Transverse colon (tissue), 4 donors: ENCODE results near the gene ADCY1. TPM values are rescaled to one million over a fixed set of nuclear protein-coding genes. Genes with fewer than 3 reads are reported as not detected.

Experiments
- DNase-seq: peaks from one replicate; pipeline ENCODE4 v3.0.0-alpha.2; 2019
- H3K27ac ChIP-seq, 4 donors: fragments of 200-600 bp; sonication (generic); 2 replicates each; pipeline ENCODE4 v1.5.1; 2016 to 2018; ENCODE audit warnings: inconsistent platforms in 4 of 4
- H3K27me3 ChIP-seq: fragments of 200-600 bp; sonication (generic); 2 replicates; pipeline ENCODE4 v1.5.1; 2017; ENCODE audit warnings: inconsistent platforms
- H3K36me3 ChIP-seq, 4 donors: fragments of 200-600 bp; sonication (generic); 2 replicates each; pipeline ENCODE4 v1.5.1; 2017 to 2019; ENCODE audit warnings: inconsistent platforms in 4 of 4
- H3K4me1 ChIP-seq, 4 donors: fragments of 200-600 bp; sonication (generic); 2 replicates each; pipeline ENCODE4 v1.5.1; 2017 to 2020; ENCODE audit warnings: inconsistent platforms in 4 of 4
- H3K4me3 ChIP-seq, 4 donors: fragments of 200-600 bp; sonication (generic); 1 replicate in 1 of 4; 2 replicates in 3 of 4; pipeline versions ENCODE4 v1.5.1 to v1.6.1; 2017 to 2019; ENCODE audit warnings: inconsistent platforms in 4 of 4
- H3K9me3 ChIP-seq, 2 donors: fragments of 200-600 bp; sonication (generic); 2 replicates each; pipeline ENCODE4 v1.5.1; 2017 to 2019; ENCODE audit warnings: inconsistent platforms in 2 of 2
- CTCF ChIP-seq, 5 experiments: fragments of 200-600 bp in 3 of 5; fragments of 450-650 bp in 2 of 5; sonication (generic) in 3 of 5; IDR thresholded peaks; 1 replicate in 2 of 5; 2 replicates in 3 of 5; pipeline ENCODE4 v1.5.1; 2016 to 2017; ENCODE audit warnings: antibody characterized with exemption in 5 of 5, inconsistent platforms in 3 of 5, mild to moderate bottlenecking in 2 of 5, moderate library complexity in 1 of 5
- EP300 ChIP-seq: sonication (generic); formaldehyde crosslinking; IDR thresholded peaks from one replicate; pipeline ENCODE4 v1.6.1; 2017; ENCODE audit warnings: antibody characterized with exemption, low read depth
- POLR2A ChIP-seq: fragments of 450-650 bp; IDR thresholded peaks from one replicate; pipeline ENCODE4 v1.6.1; 2016; ENCODE audit warnings: antibody characterized with exemption, mild to moderate bottlenecking, moderate library complexity
- POLR2AphosphoS5 ChIP-seq, 3 donors: sonication (generic); formaldehyde crosslinking; IDR thresholded peaks; one replicate each; pipeline ENCODE4 v1.6.1; 2016; ENCODE audit warnings: antibody characterized with exemption in 3 of 3
- WGBS, 2 donors: methylation state at CpG; one replicate each; pipeline ENCODE4 v1.1.5; 2018; ENCODE audit warnings: low coverage in 1 of 2; 5-methylcytosine and 5-hydroxymethylcytosine counted together
- in situ Hi-C, 4 donors: fragments of 200-750 bp; cut with MboI; loops; one replicate each; pipeline versions ENCODE4 v1.15.0 to v1.15.1; 2017; ENCODE audit warnings: low sequenced_read_pairs in 3 of 4, low pct_ligation_motif_present in 1 of 4, low pct_unique_long_range_greater_than_20kb in 1 of 4
- intact Hi-C: fragments of 100-400 bp; cut with DNase I; formaldehyde crosslinking; loops from one replicate; pipeline ENCODE4 v1.15.1; 2023; ENCODE audit warnings: low total_unique reads
- total RNA-seq, 4 donors: library from RNA; depleted of rRNA; stranded (reverse); fragments of >200 nt; gene quantifications; one replicate each; pipeline ENCODE4 v1.1.0, GENCODE V29; 2016

ADCY1 gene
- total RNA-seq, 4 donors from 2014 or later = 0.16 to 0.41 TPM; not detected in 2

GRCh38 chr7:45645141-45645969 lies 71.2 kb downstream of the ADCY1 start:
- Histone ChIP-seq H3K9me3 (no peaks in the 10 kb centered on the region), H3K4me3 (no peak overlapping the region), H3K27me3 (no peaks in the 10 kb centered on the region), H3K4me1 (no peaks in the 10 kb centered on the region), H3K27ac (no peak overlapping the region), H3K36me3 (no peaks in the 10 kb centered on the region)
- TF ChIP-seq EP300 = no peak
- no peak for TF ChIP-seq POLR2AphosphoS5 (IDR thresholded peaks at IDR 0.05)
- no peak for TF ChIP-seq CTCF (IDR thresholded peaks at IDR 0.05)
- TF ChIP-seq POLR2A = no peak
- in situ Hi-C loops (no loop called here), intact Hi-C loops (no loop called here)
- WGBS, 2 donors = 90 to 93% methylated on average over 3 to 8 of the region's 8 CpGs
- no peak for DNase-seq

- DNase-seq = no peak
- no peak for TF ChIP-seq POLR2AphosphoS5 (IDR thresholded peaks at IDR 0.05)
- no peak for TF ChIP-seq POLR2A
- TF ChIP-seq EP300 = no peak
- no peak for TF ChIP-seq CTCF (IDR thresholded peaks at IDR 0.05)
- Histone ChIP-seq H3K4me3 (no peak overlapping the region), H3K4me1 (no peaks in the 10 kb centered on the region), H3K36me3 (no peaks in the 10 kb centered on the region), H3K27ac (no peak overlapping the region), H3K9me3 (no peaks in the 10 kb centered on the region), H3K27me3 (no peaks in the 10 kb centered on the region)
- in situ Hi-C loops (no loop called here), intact Hi-C loops (no loop called here)
- WGBS, 2 donors = 86% methylated on average over 6 of the region's 6 CpGs; no CpG with 5 or more reads in 1 of the 2 donors
These were observed 72.1 kb downstream of the ADCY1 start for GRCh38 chr7:45646207-45646821.

- Histone ChIP-seq H3K4me3 (no peak overlapping the region), H3K4me1 (no peaks in the 10 kb centered on the region), H3K36me3 (no peaks in the 10 kb centered on the region), H3K9me3 (no peaks in the 10 kb centered on the region), H3K27me3 (no peaks in the 10 kb centered on the region), H3K27ac (no peak overlapping the region)
- DNase-seq = no peak
- intact Hi-C loops (no loop called here), in situ Hi-C loops (no loop called here)
- WGBS, 2 donors = 73 to 75% methylated on average over 3 to 12 of the region's 12 CpGs
- TF ChIP-seq POLR2A = no peak
- TF ChIP-seq CTCF (IDR thresholded peaks at IDR 0.05) = no peak
- TF ChIP-seq EP300 = no peak
- TF ChIP-seq POLR2AphosphoS5 (IDR thresholded peaks at IDR 0.05) = no peak
These were observed 73.0 kb downstream of the ADCY1 start for GRCh38 chr7:45646996-45647825.
